ENCODE measurements around the gene HIPK4. TPM values are rescaled to one million over a fixed set of nuclear protein-coding genes. Genes with fewer than 3 reads are reported as not detected.

HIPK4 gene
- total RNA-seq, 1 experiment from 2014 or later: not detected

DNA sequence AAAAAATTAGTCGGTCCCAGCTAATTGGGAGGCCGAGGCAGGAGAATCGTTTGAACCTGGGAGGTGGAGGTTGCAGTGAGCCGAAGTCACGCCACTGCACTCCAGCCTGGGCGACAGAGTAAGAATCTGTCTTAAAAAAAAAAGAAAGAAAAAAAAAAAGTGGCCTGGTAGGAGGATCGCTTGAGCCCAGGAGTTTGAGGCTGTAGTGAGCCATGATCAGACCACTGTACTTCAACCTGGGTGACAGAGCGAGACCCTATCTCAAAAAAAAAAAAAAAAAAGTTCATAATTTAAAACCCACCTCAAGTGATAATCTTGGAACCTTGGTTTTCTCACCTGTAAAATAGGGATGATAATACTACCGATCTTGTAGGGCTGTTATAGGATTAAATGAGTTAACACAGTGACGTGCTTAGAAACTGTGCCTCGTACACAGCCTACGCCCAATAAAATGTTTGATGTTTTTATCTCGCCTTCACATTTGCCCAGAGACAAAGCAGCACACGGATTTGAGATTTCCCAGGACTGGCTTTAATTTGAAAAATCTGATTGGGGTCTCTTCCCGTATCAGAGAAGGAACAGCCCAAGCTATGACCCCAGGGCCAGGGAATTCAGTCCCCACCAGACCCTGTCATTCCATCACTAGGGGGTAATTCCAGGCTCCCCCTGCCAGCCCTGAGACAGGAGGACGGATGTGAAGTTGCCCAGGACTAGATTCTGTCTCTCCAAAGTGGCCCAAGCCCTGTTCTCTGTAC lies 32.2 kb upstream of the HIPK4 start:
- CTCF ChIA-PET: no interaction called here
- POLR2A ChIA-PET (ENCODE audit: unreplicated experiment): no interaction called here
- no peak for TF ChIP-seq EZH2 (IDR thresholded peaks at IDR 0.05; ENCODE audit: low read length, unreplicated experiment)
- TF ChIP-seq, protein P1, sequence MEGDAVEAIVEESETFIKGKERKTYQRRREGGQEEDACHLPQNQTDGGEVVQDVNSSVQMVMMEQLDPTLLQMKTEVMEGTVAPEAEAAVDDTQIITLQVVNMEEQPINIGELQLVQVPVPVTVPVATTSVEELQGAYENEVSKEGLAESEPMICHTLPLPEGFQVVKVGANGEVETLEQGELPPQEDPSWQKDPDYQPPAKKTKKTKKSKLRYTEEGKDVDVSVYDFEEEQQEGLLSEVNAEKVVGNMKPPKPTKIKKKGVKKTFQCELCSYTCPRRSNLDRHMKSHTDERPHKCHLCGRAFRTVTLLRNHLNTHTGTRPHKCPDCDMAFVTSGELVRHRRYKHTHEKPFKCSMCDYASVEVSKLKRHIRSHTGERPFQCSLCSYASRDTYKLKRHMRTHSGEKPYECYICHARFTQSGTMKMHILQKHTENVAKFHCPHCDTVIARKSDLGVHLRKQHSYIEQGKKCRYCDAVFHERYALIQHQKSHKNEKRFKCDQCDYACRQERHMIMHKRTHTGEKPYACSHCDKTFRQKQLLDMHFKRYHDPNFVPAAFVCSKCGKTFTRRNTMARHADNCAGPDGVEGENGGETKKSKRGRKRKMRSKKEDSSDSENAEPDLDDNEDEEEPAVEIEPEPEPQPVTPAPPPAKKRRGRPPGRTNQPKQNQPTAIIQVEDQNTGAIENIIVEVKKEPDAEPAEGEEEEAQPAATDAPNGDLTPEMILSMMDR (conservative IDR thresholded peaks at IDR 0.05; ENCODE audit: low read depth, low read length): no peak
- TF ChIP-seq EZH2phosphoT487 (IDR thresholded peaks at IDR 0.05; ENCODE audit: borderline replicate concordance, low read length): no peak
- Histone ChIP-seq H3K4me2 (ENCODE audit: low read length) (peak overlapping the region; percentile 90; the same call in 1 of the 2 replicates), H2AFZ (ENCODE audit: low read length) (no peak overlapping the region), H3K79me2 (ENCODE audit: low read length) (peaks cover 33% of the 10 kb centered on the region), H3K4me1 (ENCODE audit: insufficient read depth, low read length) (peaks cover 12% of the 10 kb centered on the region), H3K27me3 (ENCODE audit: low read length) (no peaks in the 10 kb centered on the region), H4K20me1 (ENCODE audit: low read length) (no peaks in the 10 kb centered on the region), H3K9me2 (replicated peaks; ENCODE audit: low read length) (no peaks in the 10 kb centered on the region), H3K36me3 (ENCODE audit: low read depth, low read length) (peaks cover 8% of the 10 kb centered on the region; the same call in 1 of the 2 replicates), H3K9me3 (ENCODE audit: low read length) (no peaks in the 10 kb centered on the region), H3K4me3 (ENCODE audit: low read length) (no peak overlapping the region), H3F3A (ENCODE audit: low read length, unreplicated experiment) (no peaks in the 10 kb centered on the region), H3K9ac (ENCODE audit: low read length) (peak overlapping the region; percentile 75; the same call in 1 of the 2 replicates), H3K27ac (ENCODE audit: low read length) (no peak overlapping the region)
- intact Hi-C loops (cut with micrococcal nuclease): loop anchor here (2.0 to 5.0 kb wide), 2 partner anchors 21 to 75 kb away; partner anchors contain the start of genes C19orf47 and PLD3
- DNase-seq (no peak), ATAC-seq (no peak)
- BruUV-seq (replicated peaks): no TSS peak

DNA sequence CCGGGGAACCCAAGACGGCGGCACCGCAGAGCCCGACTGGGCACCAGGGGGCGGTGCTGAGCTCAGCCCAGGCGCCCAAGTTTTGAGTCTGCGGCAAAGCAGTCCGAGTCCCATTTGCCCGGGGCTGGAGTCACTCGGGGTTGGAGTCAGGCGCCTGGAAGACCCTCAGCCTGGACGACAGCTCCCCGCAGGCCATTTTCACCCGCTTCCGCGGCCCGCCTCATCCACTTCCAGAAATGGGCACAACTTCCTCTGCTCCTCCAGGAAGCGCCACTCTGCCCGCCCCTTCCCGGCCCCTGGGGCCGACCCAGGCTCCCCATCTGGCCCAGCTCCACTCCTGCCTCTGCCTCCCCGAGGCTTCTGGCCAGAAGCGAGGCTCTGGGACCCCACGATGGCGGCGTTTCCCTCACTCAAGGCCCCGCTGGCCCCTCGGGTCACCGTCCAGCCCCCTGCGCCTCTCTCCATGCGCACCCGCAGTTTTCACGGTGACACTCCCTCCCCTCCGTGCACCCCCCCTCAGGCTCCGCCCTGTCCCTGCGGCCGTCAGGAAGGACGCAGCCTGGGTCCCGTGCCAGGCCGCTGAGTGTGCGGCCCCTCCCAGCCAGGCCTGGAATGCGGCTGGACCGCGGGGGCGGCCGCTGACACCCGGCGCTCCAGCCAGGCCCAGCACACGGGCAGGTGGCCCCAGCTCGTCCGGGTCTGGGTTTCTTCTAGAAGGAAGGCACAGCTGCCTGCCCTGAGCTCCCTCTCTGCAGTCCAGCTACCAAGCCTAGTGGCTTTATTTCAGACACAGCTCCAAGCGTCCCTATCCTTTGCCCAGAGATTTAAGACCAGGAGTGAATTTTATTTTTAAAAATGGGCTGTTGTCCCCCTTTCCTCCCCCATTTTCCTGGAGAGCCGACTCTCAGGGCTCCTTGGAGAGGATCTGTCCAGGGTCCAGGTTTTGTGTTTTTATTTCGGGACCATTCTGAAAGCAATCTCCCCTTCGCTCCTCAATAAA lies 31.1 kb upstream of the HIPK4 start:
- Histone ChIP-seq H3F3A (ENCODE audit: low read length, unreplicated experiment) (no peaks in the 10 kb centered on the region), H3K27me3 (ENCODE audit: low read length) (no peaks in the 10 kb centered on the region), H3K27ac (ENCODE audit: low read length) (peak overlapping the region; percentile 70), H3K9me3 (ENCODE audit: low read length) (no peaks in the 10 kb centered on the region), H3K4me3 (ENCODE audit: low read length) (peak overlapping the region; percentile 76), H2AFZ (ENCODE audit: low read length) (peak overlapping the region; percentile 79), H3K79me2 (ENCODE audit: low read length) (peaks cover 33% of the 10 kb centered on the region), H3K9me2 (replicated peaks; ENCODE audit: low read length) (no peaks in the 10 kb centered on the region), H3K36me3 (ENCODE audit: low read depth, low read length) (peaks cover 8% of the 10 kb centered on the region; the same call in 1 of the 2 replicates), H3K4me1 (ENCODE audit: insufficient read depth, low read length) (peaks cover 10% of the 10 kb centered on the region), H4K20me1 (ENCODE audit: low read length) (no peaks in the 10 kb centered on the region), H3K9ac (ENCODE audit: low read length) (peak overlapping the region; percentile 75), H3K4me2 (ENCODE audit: low read length) (peak overlapping the region; percentile 90)
- TSS peak; percentile 82 for BruUV-seq (replicated peaks)
- DNase-seq (peak; percentile 93), ATAC-seq (peak; percentile 70)
- ChIA-PET CTCF (interaction anchor here (0.6 to 1.5 kb wide), 9 partner anchors 18 to 500 kb away, joined by 3 to 8 read pairs (median 4); partner anchors contain the start of genes C19orf47, PLD3 and SERTAD3), POLR2A (ENCODE audit: unreplicated experiment) (interaction anchor here (0.8 to 1.0 kb wide), 2 partner anchors 12 to 45 kb away, joined by 4 to 9 read pairs; partner anchors contain the start of gene BLVRB)
- intact Hi-C loops (cut with micrococcal nuclease): loop anchor here (2.0 to 5.0 kb wide), 2 partner anchors 22 to 74 kb away; partner anchors contain the start of genes C19orf47 and PLD3
- no peak for TF ChIP-seq EZH2phosphoT487 (IDR thresholded peaks at IDR 0.05; ENCODE audit: borderline replicate concordance, low read length)
- TF ChIP-seq, protein P1 (conservative IDR thresholded peaks at IDR 0.05; ENCODE audit: low read depth, low read length): peak; percentile 81

All from PC-3 (cell line).